MM.1S (cell line): Measurements from ENCODE around the gene SCGB1A1.

ENCODE experiments used
- DNase-seq: peaks from one replicate; pipeline ENCODE4 v3.0.0-alpha.2; 2015
- H2AFZ ChIP-seq: fragments of 300-600 bp; sonication (generic); 2 replicates; pipeline ENCODE4 v1.6.0; 2016; ENCODE audit warnings: antibody characterized with exemption, low read length
- H3F3A ChIP-seq: fragments of 300-600 bp; sonication (generic); 2 replicates; pipeline ENCODE4 v1.6.1; 2016; ENCODE audit warnings: mild to moderate bottlenecking, antibody characterized with exemption, low read length, moderate library complexity, mixed read lengths; ENCODE audit not compliant: insufficient read depth
- H3K27ac ChIP-seq: fragments of 300-600 bp; sonication (generic); 2 replicates; pipeline ENCODE4 v1.5.1; 2016; ENCODE audit warnings: mild to moderate bottlenecking, low read length
- H3K27me3 ChIP-seq: fragments of 300-600 bp; sonication (generic); replicated peaks from 2 replicates; pipeline ENCODE4 v1.6.0; 2016; ENCODE audit warnings: low read length; ENCODE audit not compliant: insufficient read depth
- H3K36me3 ChIP-seq: fragments of 300-600 bp; sonication (generic); replicated peaks from 2 replicates; pipeline ENCODE4 v1.6.1; 2016; ENCODE audit warnings: mild to moderate bottlenecking, low read length, mixed read lengths; ENCODE audit not compliant: insufficient read depth
- H3K4me1 ChIP-seq: fragments of 300-600 bp; sonication (generic); 2 replicates; pipeline ENCODE4 v1.6.1; 2016; ENCODE audit warnings: low read length, mixed read lengths
- H3K4me2 ChIP-seq: fragments of 300-600 bp; sonication (generic); 2 replicates; pipeline ENCODE4 v1.6.0; 2016; ENCODE audit warnings: low read depth, low read length
- H3K4me3 ChIP-seq: fragments of 300-600 bp; sonication (generic); 2 replicates; pipeline ENCODE4 v1.5.1; 2016; ENCODE audit warnings: low read length, mixed read lengths
- H3K79me2 ChIP-seq: fragments of 300-600 bp; sonication (generic); 2 replicates; pipeline ENCODE4 v1.6.1; 2016; ENCODE audit warnings: mixed run types, low read length, mixed read lengths
- H3K9ac ChIP-seq: fragments of 300-600 bp; sonication (generic); 2 replicates; pipeline ENCODE4 v1.6.1; 2016; ENCODE audit warnings: low read length, mixed read lengths
- H3K9me2 ChIP-seq: fragments of 300-600 bp; sonication (generic); replicated peaks from 2 replicates; pipeline ENCODE4 v1.6.1; 2016; ENCODE audit warnings: mild to moderate bottlenecking, low read length, mixed read lengths; ENCODE audit not compliant: insufficient read depth
- H3K9me3 ChIP-seq: fragments of 300-600 bp; sonication (generic); replicated peaks from 2 replicates; pipeline ENCODE4 v1.6.1; 2016; ENCODE audit warnings: mild to moderate bottlenecking, low read length, mixed read lengths; ENCODE audit not compliant: insufficient read depth
- H4K20me1 ChIP-seq: fragments of 300-600 bp; sonication (generic); 2 replicates; pipeline ENCODE4 v1.6.1; 2016; ENCODE audit warnings: mild to moderate bottlenecking, low read length, moderate library complexity, mixed read lengths; ENCODE audit not compliant: insufficient read depth
- CTCF ChIP-seq: fragments of 300-600 bp; sonication (generic); IDR thresholded peaks from 2 replicates; pipeline ENCODE4 v1.5.1; 2016; ENCODE audit warnings: antibody characterized with exemption, low read length, mixed read lengths
- EZH2 ChIP-seq: fragments of 300-600 bp; sonication (generic); optimal IDR thresholded peaks from 2 replicates; pipeline ENCODE3; 2017; ENCODE audit warnings: low read depth, mild to moderate bottlenecking, antibody characterized with exemption, low read length, mixed read lengths
- EZH2phosphoT487 ChIP-seq: fragments of 300-600 bp; sonication (generic); IDR thresholded peaks from 2 replicates; pipeline ENCODE4 v1.6.1; 2018; ENCODE audit warnings: antibody characterized with exemption, low read length

Gene SCGB1A1

DNA sequence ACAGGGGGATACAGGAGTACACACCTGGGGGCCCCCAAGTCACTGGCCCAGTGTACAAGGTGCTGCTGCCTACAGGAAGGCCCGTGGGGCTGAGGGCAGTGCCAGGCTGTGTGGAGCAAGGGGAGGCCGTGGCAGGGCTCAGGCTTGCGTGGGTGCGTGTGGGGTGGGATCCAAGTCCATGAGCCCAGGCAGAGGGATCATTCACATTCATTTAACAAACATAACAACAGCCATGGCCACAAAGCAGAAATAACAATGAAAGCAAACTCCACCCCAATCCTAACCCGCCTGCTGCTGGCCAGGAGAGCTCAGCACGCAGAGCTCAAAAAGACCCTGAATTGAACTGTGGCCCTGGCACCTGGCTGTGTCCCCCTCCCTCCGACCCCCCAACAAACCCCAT lies 17.0 kb upstream of the SCGB1A1 start:
- no peak for TF ChIP-seq EZH2phosphoT487
- TF ChIP-seq CTCF, result no peak
- TF ChIP-seq EZH2, result no peak
- no peak overlapping the region for H3K4me3 ChIP-seq
- DNase-seq, result no peak
- no peak overlapping the region for H3K9ac ChIP-seq
- H4K20me1 ChIP-seq, result no peaks in the 10 kb centered on the region
- no peaks in the 10 kb centered on the region for H3K36me3 ChIP-seq
- no peak overlapping the region for H2AFZ ChIP-seq
- H3K79me2 ChIP-seq, result no peaks in the 10 kb centered on the region
- H3K4me2 ChIP-seq, result no peak overlapping the region
- no peaks in the 10 kb centered on the region for H3K4me1 ChIP-seq
- no peaks in the 10 kb centered on the region for H3K9me3 ChIP-seq
- H3K9me2 ChIP-seq, result no peaks in the 10 kb centered on the region
- H3K27me3 ChIP-seq, result peaks cover 8% of the 10 kb centered on the region; the same call in 1 of the 2 replicates
- no peaks in the 10 kb centered on the region for H3F3A ChIP-seq
- H3K27ac ChIP-seq, result no peak overlapping the region

GRCh38 chr11:62402226-62402959 lies 16.4 kb upstream of the SCGB1A1 start:
- H3F3A ChIP-seq, result no peaks in the 10 kb centered on the region
- no peaks in the 10 kb centered on the region for H3K9me2 ChIP-seq
- no peak for DNase-seq
- H3K4me2 ChIP-seq, result no peak overlapping the region
- no peak overlapping the region for H2AFZ ChIP-seq
- no peaks in the 10 kb centered on the region for H3K79me2 ChIP-seq
- no peak for TF ChIP-seq CTCF
- TF ChIP-seq EZH2phosphoT487, result no peak
- H3K4me3 ChIP-seq, result no peak overlapping the region
- no peaks in the 10 kb centered on the region for H3K9me3 ChIP-seq
- no peak overlapping the region for H3K27ac ChIP-seq
- no peaks in the 10 kb centered on the region for H3K36me3 ChIP-seq
- peaks cover 8% of the 10 kb centered on the region; the same call in 1 of the 2 replicates for H3K27me3 ChIP-seq
- no peaks in the 10 kb centered on the region for H3K4me1 ChIP-seq
- H3K9ac ChIP-seq, result no peak overlapping the region
- no peaks in the 10 kb centered on the region for H4K20me1 ChIP-seq

GRCh38 chr11:62402960-62403730 lies 15.7 kb upstream of the SCGB1A1 start:
- Histone ChIP-seq H3K36me3 (no peaks in the 10 kb centered on the region), H3K9ac (no peak overlapping the region), H2AFZ (no peak overlapping the region), H4K20me1 (no peaks in the 10 kb centered on the region), H3K27ac (no peak overlapping the region), H3K4me1 (no peaks in the 10 kb centered on the region), H3F3A (no peaks in the 10 kb centered on the region), H3K9me3 (no peaks in the 10 kb centered on the region), H3K27me3 (peaks cover 8% of the 10 kb centered on the region; the same call in 1 of the 2 replicates), H3K4me2 (no peak overlapping the region), H3K79me2 (no peaks in the 10 kb centered on the region), H3K9me2 (no peaks in the 10 kb centered on the region), H3K4me3 (no peak overlapping the region)
- TF ChIP-seq CTCF, result no peak
- no peak for TF ChIP-seq EZH2
- TF ChIP-seq EZH2phosphoT487, result no peak
- no peak for DNase-seq
